K562 (cell line): ENCODE results near the gene HES3. TPM values are rescaled to one million over a fixed set of nuclear protein-coding genes. Genes with fewer than 3 reads are reported as not detected.

Source experiments
- HMG20B ChIP-seq: fragments of 250-450 bp; sonication (Bioruptor Pico); IDR thresholded peaks from 2 replicates; pipeline ENCODE4 v1.5.0; 2021; ENCODE audit warnings: mild to moderate bottlenecking
- MIER1 ChIP-seq: fragments of 450-650 bp; IDR thresholded peaks from 2 replicates; pipeline ENCODE4 v1.6.1; 2016; ENCODE audit warnings: antibody characterized with exemption, mild to moderate bottlenecking, low read depth
- PCBP1 ChIP-seq: fragments of 200-400 bp; formaldehyde crosslinking; IDR thresholded peaks from 2 replicates; pipeline ENCODE4 v1.6.1; 2018; ENCODE audit warnings: mild to moderate bottlenecking, low read depth, low read length; ENCODE audit not compliant: poor library complexity, severe bottlenecking
- RCOR1 ChIP-seq, 2 experiments: IDR thresholded peaks; 2 replicates each; pipeline ENCODE4 v1.6.1; 2012; ENCODE audit warnings: low read depth in 2 of 2, low read length in 2 of 2, borderline replicate concordance in 1 of 2, improper control_type of control experiment in 1 of 2
- SRSF1 ChIP-seq: fragments of 200-400 bp; formaldehyde crosslinking; IDR thresholded peaks from 2 replicates; pipeline ENCODE4 v1.6.1; 2017; ENCODE audit warnings: mild to moderate bottlenecking, low read depth, low read length, moderate library complexity
- TAL1 ChIP-seq: fragments of 450-650 bp; IDR thresholded peaks from 2 replicates; pipeline ENCODE4 v1.6.1; 2016; ENCODE audit warnings: mild to moderate bottlenecking
- ZNF239 ChIP-seq: fragments of 250-450 bp; sonication (Bioruptor Pico); IDR thresholded peaks from 2 replicates; pipeline ENCODE4 v1.4.0; 2020; ENCODE audit warnings: mild to moderate bottlenecking
- ZNF354B ChIP-seq: fragments of 250-450 bp; sonication (Bioruptor Pico); IDR thresholded peaks from 2 replicates; pipeline ENCODE4 v1.4.0; 2020
- polyA plus RNA-seq, 8 experiments: library from polyadenylated mRNA; depleted of rRNA in 4 of 8; stranded (reverse) in 5 of 8; unstranded in 3 of 8; fragments of >200 nt; fragmentation: Nextera tagmentation in 2 of 8; fragmentation: Illumina TruSeq in 1 of 8; extraction: Ambion mirVana in 2 of 8; extraction: Trizol in 1 of 8; gene quantifications; 2 replicates each; pipeline versions ENCODE4 v1.2.1 to v1.2.3, GENCODE V29; 2011 to 2014; ENCODE audit warnings: inconsistent platforms in 1 of 8, missing spikeins in 1 of 8
- total RNA-seq, 7 experiments: library from RNA; depleted of rRNA in 6 of 7; stranded (reverse); fragments of >200 nt in 6 of 7; fragmentation: Illumina TruSeq in 2 of 7; extraction: Trizol in 2 of 7; gene quantifications; 2 replicates each; pipeline versions ENCODE4 v1.2.1 to v1.2.3, GENCODE V29; 2011 to 2021; ENCODE audit warnings: low replicate concordance in 1 of 7
- TF ChIP-seq, protein P1 (sequence below): sonication (generic); formaldehyde crosslinking; IDR thresholded peaks from 2 replicates; pipeline ENCODE4 v1.8.0; 2022; ENCODE audit warnings: mild to moderate bottlenecking, missing genetic modification reagents
- TF ChIP-seq, protein P2 (sequence below): fragments of 250-450 bp; sonication (Bioruptor Pico); IDR thresholded peaks from 2 replicates; pipeline ENCODE4 v1.8.0; 2021; ENCODE audit warnings: borderline replicate concordance, mild to moderate bottlenecking, moderate library complexity; ENCODE audit not compliant: poor library complexity, severe bottlenecking
- TF ChIP-seq, protein P3 (sequence below), 3 experiments: IDR thresholded peaks in 2 of 3; conservative IDR thresholded peaks in 1 of 3; 2 replicates each; pipeline ENCODE4 v1.5.1; 2011 to 2012; ENCODE audit warnings: low read length in 3 of 3, mild to moderate bottlenecking in 3 of 3, control low read depth in 2 of 3, improper control_type of control experiment in 1 of 3, inconsistent platforms in 1 of 3, low read depth in 1 of 3, mixed read lengths in 1 of 3, moderate library complexity in 1 of 3; ENCODE audit not compliant: insufficient read depth in 2 of 3
- TF ChIP-seq, protein P4 (sequence below): fragments of 250-450 bp; sonication (Bioruptor Pico); IDR thresholded peaks from 2 replicates; pipeline ENCODE4 v1.5.0; 2022; ENCODE audit warnings: mild to moderate bottlenecking
- TF ChIP-seq, protein P5 (sequence below): fragments of 450-650 bp; IDR thresholded peaks from 2 replicates; pipeline ENCODE4 v1.7.0; 2016; ENCODE audit warnings: borderline replicate concordance
- TF ChIP-seq, protein P6 (sequence below): sonication (generic); formaldehyde crosslinking; IDR thresholded peaks from 2 replicates; pipeline ENCODE4 v1.8.0; 2022; ENCODE audit warnings: mild to moderate bottlenecking, low read depth, missing genetic modification reagents

HES3 gene
- total and polyA plus RNA-seq, 9 of the 15 experiments (the other 6 are each of a cell fraction or from before 2014, with no cell fraction given): not detected

DNA sequence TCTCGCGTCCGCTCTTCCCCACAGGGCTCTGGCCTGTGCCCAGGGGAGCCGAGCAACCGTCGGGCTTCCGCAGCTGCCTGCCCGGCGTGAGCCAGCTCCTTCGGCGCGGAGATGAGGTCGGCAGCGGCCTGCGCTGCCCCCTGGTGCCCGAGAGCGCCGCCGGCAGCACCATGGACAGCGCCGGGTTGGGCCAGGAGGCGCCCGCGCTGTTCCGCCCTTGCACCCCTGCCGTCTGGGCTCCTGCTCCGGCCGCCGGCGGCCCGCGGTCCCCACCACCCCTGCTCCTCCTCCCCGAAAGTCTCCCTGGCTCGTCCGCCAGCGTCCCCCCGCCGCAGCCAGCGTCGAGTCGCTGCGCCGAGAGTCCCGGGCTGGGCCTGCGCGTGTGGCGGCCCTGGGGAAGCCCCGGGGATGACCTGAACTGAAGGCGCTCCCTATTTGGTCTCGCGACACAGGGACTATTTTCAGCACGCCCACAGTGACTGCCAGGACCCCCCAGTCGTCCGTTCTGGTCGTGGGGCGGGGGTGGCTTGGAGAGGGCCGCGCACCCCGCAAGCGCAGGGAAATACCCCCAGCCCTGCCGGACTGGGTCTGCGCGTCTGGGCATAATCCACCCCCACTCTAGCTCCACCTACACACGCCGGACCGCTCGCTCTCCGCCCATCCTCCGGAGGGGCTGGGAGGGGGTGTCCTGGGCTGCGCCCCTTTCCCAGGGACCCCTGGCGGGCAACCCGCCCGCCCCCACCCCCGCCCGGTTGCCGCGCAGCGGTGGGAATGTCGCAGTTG is 1.3 kb downstream of the HES3 start (continued):
- TF ChIP-seq, protein P1, sequence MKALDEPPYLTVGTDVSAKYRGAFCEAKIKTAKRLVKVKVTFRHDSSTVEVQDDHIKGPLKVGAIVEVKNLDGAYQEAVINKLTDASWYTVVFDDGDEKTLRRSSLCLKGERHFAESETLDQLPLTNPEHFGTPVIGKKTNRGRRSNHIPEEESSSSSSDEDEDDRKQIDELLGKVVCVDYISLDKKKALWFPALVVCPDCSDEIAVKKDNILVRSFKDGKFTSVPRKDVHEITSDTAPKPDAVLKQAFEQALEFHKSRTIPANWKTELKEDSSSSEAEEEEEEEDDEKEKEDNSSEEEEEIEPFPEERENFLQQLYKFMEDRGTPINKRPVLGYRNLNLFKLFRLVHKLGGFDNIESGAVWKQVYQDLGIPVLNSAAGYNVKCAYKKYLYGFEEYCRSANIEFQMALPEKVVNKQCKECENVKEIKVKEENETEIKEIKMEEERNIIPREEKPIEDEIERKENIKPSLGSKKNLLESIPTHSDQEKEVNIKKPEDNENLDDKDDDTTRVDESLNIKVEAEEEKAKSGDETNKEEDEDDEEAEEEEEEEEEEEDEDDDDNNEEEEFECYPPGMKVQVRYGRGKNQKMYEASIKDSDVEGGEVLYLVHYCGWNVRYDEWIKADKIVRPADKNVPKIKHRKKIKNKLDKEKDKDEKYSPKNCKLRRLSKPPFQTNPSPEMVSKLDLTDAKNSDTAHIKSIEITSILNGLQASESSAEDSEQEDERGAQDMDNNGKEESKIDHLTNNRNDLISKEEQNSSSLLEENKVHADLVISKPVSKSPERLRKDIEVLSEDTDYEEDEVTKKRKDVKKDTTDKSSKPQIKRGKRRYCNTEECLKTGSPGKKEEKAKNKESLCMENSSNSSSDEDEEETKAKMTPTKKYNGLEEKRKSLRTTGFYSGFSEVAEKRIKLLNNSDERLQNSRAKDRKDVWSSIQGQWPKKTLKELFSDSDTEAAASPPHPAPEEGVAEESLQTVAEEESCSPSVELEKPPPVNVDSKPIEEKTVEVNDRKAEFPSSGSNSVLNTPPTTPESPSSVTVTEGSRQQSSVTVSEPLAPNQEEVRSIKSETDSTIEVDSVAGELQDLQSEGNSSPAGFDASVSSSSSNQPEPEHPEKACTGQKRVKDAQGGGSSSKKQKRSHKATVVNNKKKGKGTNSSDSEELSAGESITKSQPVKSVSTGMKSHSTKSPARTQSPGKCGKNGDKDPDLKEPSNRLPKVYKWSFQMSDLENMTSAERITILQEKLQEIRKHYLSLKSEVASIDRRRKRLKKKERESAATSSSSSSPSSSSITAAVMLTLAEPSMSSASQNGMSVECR (CRISPR knock-in tag): peak; percentile 99
- TF ChIP-seq MIER1: peak; percentile 96
- no peak for TF ChIP-seq ZNF354B (CRISPR knock-in tag)
- no peak; the same call in 1 of the 2 replicates for TF ChIP-seq ZNF239 (CRISPR knock-in tag)
- no peak for TF ChIP-seq SRSF1
- TF ChIP-seq TAL1: no peak
- TF ChIP-seq, protein P2, sequence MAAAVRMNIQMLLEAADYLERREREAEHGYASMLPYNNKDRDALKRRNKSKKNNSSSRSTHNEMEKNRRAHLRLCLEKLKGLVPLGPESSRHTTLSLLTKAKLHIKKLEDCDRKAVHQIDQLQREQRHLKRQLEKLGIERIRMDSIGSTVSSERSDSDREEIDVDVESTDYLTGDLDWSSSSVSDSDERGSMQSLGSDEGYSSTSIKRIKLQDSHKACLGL (CRISPR knock-in tag): peak; percentile 55
- TF ChIP-seq, protein P3, sequence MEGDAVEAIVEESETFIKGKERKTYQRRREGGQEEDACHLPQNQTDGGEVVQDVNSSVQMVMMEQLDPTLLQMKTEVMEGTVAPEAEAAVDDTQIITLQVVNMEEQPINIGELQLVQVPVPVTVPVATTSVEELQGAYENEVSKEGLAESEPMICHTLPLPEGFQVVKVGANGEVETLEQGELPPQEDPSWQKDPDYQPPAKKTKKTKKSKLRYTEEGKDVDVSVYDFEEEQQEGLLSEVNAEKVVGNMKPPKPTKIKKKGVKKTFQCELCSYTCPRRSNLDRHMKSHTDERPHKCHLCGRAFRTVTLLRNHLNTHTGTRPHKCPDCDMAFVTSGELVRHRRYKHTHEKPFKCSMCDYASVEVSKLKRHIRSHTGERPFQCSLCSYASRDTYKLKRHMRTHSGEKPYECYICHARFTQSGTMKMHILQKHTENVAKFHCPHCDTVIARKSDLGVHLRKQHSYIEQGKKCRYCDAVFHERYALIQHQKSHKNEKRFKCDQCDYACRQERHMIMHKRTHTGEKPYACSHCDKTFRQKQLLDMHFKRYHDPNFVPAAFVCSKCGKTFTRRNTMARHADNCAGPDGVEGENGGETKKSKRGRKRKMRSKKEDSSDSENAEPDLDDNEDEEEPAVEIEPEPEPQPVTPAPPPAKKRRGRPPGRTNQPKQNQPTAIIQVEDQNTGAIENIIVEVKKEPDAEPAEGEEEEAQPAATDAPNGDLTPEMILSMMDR (IDR thresholded peaks at IDR 0.05 in 2 of 3, conservative IDR thresholded peaks at IDR 0.05 in 1 of 3; ENCODE audit: insufficient read depth in 2 of 3, low read depth in 1 of 3, low read length in 3 of 3): peak; percentile 90 to 98 (median 96)
- TF ChIP-seq RCOR1 (IDR thresholded peaks at IDR 0.05; ENCODE audit: borderline replicate concordance in 1 of 2, low read depth in 2 of 2, low read length in 2 of 2): peak; percentile 22 to 95; a peak in 3 of 4 replicates
- TF ChIP-seq, protein P4, sequence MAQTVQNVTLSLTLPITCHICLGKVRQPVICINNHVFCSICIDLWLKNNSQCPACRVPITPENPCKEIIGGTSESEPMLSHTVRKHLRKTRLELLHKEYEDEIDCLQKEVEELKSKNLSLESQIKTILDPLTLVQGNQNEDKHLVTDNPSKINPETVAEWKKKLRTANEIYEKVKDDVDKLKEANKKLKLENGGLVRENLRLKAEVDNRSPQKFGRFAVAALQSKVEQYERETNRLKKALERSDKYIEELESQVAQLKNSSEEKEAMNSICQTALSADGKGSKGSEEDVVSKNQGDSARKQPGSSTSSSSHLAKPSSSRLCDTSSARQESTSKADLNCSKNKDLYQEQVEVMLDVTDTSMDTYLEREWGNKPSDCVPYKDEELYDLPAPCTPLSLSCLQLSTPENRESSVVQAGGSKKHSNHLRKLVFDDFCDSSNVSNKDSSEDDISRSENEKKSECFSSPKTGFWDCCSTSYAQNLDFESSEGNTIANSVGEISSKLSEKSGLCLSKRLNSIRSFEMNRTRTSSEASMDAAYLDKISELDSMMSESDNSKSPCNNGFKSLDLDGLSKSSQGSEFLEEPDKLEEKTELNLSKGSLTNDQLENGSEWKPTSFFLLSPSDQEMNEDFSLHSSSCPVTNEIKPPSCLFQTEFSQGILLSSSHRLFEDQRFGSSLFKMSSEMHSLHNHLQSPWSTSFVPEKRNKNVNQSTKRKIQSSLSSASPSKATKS: no peak
- peak; percentile 97 for TF ChIP-seq PCBP1
- TF ChIP-seq, protein P5, sequence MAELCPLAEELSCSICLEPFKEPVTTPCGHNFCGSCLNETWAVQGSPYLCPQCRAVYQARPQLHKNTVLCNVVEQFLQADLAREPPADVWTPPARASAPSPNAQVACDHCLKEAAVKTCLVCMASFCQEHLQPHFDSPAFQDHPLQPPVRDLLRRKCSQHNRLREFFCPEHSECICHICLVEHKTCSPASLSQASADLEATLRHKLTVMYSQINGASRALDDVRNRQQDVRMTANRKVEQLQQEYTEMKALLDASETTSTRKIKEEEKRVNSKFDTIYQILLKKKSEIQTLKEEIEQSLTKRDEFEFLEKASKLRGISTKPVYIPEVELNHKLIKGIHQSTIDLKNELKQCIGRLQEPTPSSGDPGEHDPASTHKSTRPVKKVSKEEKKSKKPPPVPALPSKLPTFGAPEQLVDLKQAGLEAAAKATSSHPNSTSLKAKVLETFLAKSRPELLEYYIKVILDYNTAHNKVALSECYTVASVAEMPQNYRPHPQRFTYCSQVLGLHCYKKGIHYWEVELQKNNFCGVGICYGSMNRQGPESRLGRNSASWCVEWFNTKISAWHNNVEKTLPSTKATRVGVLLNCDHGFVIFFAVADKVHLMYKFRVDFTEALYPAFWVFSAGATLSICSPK: no peak
- no peak for TF ChIP-seq HMG20B (CRISPR knock-in tag)
- TF ChIP-seq, protein P6, sequence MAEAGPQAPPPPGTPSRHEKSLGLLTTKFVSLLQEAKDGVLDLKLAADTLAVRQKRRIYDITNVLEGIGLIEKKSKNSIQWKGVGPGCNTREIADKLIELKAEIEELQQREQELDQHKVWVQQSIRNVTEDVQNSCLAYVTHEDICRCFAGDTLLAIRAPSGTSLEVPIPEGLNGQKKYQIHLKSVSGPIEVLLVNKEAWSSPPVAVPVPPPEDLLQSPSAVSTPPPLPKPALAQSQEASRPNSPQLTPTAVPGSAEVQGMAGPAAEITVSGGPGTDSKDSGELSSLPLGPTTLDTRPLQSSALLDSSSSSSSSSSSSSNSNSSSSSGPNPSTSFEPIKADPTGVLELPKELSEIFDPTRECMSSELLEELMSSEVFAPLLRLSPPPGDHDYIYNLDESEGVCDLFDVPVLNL (CRISPR knock-in tag): peak; percentile 89
